Astrocyte of the hippocampus (primary cell): ENCODE results near the gene PAM.
"Not testable (repeated sequence)": the region's sequence is repeated elsewhere in the genome, so short reads cannot be mapped to it uniquely, and the experiment has no call there.

Experiments used
- DNase-seq: peaks from one replicate; pipeline ENCODE4 v3.0.0; 2011; ENCODE audit warnings: low read depth, low spot score

The PAM gene

DNA sequence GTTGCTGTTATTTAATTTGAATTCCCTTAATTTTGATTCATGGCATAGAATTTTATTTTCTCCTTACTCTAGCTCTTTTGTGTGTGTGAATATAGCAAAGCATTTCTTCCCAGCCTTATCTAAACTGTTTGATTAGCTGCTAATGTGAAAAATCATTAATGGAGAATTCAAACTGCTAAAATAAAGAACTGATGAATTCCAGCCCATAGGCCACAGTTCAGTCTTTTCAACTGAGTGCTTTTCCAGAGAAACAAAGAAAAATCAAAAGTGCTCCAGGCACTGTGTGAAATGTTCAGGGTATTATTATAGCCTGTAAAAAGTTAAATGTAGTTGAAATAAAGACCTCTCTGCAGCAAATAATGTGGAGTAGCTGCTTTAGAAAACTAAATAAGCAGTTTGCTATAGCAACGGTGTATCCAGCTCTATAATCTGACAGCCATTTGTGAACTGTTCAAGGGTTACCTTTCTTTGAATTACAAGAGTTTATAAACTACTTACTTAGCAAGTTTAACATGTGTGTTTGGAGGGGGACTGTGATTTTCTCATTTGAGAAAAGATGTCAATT, 241.0 kb downstream of the PAM start:
- no peak for DNase-seq

DNA sequence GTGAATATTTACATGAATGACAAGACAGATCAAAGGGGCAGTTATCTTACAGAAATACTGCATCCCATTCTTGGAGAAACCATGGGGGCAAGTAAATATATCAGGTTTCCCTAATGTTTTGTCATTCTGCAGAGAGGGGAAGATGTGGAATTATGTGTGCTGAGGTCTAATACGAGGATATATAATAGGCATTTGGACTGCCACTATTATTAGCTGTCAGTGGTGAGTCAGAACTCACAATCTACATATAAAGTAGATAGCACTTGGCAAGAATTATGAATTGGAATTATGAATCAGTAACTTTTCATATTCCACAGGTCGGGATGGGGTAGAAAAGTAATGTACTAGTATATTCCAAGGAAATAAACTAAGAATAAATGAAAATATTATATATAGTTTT, 243.1 kb downstream of the PAM start:
- DNase-seq = no peak

DNA sequence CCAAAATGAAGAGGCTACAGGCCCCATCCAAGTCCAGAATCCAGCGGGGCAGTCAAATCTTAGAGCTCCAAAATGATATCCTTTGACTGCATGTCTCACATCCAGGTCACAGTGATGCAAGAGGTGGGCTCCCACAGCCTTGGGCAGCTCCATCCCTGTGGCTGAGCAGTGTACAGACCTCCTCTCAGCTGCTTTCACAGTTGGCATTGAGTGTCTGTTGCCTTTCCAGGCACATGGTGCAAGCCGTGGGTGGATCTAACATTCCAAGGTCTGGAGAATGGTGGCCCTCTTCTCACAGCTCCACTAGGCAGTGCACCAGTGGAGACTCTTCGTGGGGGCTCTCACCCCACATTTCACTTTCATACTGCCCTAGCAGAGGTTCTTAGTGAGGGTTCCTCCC, 244.1 kb downstream of the PAM start:
- DNase-seq = no peak

DNA sequence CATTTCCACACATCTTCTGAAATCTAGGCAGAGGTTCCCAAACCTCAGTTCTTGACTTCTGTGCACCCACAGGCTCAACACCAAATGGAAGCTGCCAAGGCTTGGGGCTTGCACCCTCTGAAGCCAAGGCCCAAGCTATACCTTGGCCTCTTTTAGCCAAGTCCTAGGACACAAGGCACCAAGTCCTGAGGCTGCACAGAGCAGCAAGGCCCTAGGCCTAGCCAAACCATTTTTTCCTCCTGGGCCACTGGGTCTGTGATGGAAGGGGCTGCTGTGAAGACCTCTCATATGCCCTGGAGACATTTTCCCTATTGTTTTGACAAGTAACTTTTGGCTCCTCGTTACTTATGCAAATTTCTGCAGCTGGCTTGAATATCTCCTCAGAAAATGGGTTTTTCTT, 244.5 kb downstream of the PAM start:
- not testable (repeated sequence) for DNase-seq

GRCh38 chr5:103000089-103000488, 245.0 kb downstream of the PAM start:
- DNase-seq = no peak

- DNase-seq = no peak
Observed at GRCh38 chr5:103003872-103004271, 248.8 kb downstream of the PAM start.

- DNase-seq = no peak
Observed at GRCh38 chr5:103005276-103005675, 250.2 kb downstream of the PAM start.

DNA sequence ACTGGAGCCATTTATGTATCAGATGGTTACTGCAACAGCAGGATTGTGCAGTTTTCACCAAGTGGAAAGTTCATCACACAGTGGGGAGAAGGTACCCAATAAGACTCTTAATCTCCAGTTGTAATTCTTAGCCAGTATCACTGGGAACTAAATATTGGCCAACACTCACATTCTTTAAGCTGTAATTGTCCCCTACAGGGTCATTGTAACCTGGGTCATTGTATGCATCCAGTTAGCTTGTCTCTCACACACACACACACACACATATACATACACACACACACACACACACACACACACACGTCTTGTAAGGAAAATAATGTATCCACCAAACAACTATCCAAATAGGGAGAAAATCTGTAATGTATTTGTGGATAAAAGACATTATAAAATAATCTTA, 251.8 kb downstream of the PAM start:
- no peak for DNase-seq

- peak; percentile 16 for DNase-seq
Observed at GRCh38 chr5:103010168-103010567, 255.1 kb downstream of the PAM start.

- no peak for DNase-seq
Observed at GRCh38 chr5:103013933-103014552, 258.9 kb downstream of the PAM start.

GRCh38 chr5:103014983-103015382, 259.9 kb downstream of the PAM start:
- DNase-seq = no peak

DNA sequence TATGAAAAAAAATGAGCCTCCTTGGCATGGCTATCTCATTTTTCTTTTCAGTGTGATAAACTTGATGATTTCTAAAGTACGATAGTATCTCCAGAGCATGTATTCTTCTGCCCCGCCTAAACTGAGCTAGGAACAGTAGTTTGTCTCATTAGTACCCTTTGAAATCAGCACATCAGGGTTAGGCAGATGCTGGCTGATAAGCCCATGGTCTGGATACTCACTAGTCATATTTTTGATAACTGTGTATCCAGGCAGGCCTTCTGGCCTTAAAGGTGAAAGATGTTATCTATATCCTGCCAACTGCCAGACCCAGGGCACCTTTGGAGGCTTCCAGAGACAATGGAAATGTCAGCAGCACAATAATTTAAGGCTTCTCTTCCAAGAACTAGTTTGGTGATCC, 261.1 kb downstream of the PAM start:
- DNase-seq = no peak

DNA sequence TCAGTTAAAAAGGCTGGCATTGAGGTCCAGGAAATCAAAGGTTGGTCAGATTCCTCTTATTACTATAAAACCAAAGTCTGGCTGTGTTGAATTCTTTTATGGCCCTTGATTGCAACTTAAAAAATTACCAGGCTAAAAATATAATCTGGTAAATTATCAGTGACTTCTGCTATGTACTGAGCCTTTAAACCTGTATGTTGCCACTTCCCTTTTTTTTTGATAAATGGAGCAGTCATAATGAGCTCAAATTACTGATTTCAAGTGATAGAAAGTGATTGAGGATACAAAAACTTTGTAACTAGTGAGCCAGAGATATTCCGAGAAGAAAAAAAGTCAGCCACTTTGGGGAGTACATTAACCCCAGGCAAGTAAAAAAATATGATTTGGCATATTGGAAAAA, 264.7 kb downstream of the PAM start:
- no peak for DNase-seq

DNA sequence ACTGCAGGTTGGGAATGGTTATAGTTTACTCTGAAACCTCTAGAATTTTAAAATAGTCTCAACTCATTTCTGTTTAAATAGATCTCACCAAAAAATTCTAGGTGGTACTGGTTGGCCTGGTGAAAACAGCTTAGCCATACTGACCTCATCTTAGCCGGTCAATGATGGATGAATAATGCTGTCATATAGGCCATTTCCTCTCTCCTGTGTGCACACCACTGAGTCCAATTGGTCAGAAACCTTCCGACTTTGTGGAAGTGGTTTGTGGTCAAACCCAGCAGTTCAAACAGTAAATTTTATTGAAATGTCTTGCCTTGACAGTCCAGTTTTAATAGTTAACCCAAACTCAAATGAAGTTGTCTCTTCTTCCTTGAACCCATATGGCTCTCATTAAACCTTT, 266.2 kb downstream of the PAM start:
- DNase-seq = peak; percentile 41

DNA sequence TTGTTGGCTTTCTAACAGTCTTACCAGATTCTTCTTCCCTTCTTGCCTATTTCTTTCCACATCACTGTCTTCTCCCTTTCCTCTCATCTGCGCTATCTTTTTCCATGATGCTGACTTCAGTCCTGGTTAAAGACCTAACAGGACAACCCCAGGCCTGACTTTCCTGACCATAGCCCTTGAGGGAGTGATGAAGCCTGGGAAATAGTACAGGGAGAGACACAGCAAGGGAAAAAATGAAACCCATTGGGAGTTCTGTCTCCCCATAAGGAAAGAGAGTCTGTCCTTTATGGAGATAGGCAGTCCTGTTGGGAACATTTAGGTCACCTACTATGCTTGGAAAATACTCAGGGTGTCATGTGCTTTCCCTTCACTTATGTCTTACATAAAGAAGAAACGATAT, 272.2 kb downstream of the PAM start:
- DNase-seq = no peak

GRCh38 chr5:103031607-103032006, 276.5 kb downstream of the PAM start:
- no peak for DNase-seq

DNA sequence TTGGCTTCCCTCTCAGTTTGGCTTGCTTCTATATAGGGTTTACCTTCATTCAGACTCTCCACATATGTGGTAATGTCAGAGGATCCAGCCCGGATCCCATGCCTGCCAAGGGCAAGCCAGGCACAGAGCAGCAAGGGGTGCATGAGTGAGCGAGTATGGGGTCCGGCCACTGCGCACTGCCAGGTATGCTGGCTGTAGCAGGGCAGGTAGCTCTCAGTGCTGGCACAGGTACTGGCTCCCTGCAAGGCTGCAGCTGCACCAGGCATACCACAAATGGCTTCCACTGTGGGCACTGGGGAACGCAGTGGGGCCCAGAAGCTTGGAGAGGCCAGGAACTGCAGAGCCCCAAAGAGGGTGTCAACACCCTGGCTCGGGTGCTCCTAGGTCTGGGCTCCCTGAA, 278.6 kb downstream of the PAM start:
- DNase-seq = no peak

DNA sequence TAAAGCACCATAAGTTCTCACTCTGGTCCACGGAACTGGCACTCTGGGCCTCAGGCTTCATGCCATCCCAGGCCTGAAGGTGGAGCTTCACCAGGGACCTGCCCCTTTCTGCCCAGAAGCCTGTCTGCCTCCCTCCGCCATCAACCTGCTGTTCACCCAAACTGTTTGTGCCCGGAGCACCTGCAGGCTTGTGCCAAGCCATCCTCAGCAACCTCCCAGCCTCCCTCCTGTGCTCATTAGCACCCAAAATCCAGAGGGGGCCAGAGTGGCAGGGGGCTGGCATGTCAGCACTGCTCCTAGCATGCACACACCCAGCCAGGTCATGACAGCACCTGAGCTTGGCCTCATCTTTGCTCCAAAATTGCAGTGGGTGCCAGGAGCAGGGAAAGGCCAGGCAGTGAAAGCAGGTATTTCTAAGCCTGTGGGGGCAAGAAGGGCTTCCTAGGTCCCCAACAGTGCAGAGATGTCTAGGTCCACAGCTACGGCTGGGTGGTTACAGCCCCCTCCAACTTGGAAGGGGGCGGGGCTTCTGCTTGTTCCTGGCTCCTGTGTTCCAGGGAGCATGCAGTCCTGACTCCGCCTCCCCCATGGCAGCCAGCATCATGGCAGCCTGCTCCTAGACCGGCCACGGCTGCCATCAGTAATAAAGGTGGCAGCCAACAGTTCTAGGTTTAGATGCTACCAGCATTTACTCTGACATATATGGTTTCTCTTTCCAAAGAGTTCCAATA, 279.7 kb downstream of the PAM start:
- no peak for DNase-seq

DNA sequence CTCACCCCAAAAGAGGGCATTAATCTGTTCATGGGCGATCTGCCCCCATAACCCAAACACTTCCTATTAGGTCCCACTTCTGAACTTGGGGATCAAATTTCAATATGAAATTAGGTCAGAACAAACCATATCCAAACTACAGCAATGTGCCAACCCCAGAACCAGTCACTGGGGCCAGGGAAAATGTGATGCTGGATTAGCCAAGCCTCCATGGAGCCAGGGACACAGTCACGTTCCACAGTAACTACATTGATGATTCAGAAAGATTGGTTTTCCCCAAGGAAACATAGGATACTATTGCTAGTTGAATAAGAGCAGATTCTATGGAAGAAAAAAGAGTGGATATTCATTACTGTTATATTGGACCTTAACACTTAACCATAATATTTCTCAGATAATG, 280.6 kb downstream of the PAM start:
- DNase-seq = no peak

- no peak for DNase-seq
Observed at GRCh38 chr5:103036601-103037000, 281.5 kb downstream of the PAM start.

DNA sequence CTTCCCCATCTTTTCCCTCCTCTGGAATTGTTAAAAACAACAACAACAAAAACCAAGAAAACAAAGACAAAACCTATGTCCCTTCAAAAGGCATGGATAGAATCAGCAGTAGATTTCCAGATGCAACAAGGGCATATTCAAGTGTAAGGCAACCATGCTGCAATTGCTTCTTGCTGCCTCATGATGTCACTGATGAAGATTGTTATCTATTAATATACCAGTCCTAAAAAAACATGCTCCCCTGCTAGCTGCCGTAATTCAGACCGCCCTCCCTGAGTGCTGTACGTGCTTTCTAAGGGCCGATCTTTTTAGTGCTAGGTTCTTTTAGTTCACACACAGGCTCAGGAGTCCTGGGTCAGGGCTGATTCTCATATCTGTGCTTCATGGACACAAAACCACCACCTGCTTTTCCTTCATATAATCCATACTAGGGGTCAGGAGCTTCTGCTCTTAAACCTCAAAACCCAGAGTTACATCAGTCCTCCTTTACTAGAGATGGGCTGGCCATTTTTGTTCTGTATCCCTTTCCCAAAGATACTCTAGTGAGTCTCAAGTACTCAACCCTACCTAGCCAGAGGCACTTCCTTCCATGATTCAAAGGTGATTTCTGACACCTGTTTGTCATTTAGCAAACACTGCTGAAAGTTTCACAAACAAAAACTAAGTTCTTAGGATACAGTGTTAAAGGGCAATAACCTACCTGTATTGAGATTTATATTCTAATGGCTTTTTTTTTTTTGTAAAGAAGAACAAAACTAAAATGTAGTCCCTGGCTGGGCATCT, 282.8 kb downstream of the PAM start:
- DNase-seq = no peak

DNA sequence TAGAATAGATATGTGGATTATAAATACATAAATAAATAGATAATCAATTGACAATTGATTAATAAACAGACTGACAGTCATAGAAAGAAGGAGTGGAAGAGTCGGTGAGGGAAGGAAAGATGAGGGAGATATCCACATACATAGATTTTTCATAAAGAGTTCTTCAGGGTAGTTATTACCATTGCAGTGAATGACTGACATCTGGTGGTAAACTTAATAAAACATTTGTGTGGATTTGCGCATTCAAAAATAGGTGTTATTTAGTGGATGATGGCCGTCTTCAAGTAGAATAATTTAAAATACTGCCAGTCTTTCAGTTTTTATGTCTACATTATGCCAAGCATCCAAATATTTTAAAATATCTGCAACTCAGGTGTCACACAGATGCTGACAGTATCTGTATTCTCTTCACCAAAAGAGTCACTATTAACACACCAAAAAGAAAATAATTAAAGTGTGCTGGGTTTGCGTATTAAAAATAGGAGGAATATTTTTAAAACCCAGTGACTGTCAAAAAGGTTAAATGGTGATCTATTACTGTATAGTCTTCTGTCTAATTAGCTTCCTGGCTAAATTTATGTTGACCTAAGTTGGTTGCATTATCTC, 286.1 kb downstream of the PAM start:
- DNase-seq = peak; percentile 60
